CD4-positive, alpha-beta T cell treated with Interleukin-21 for 1 hour (primary cell): ENCODE data around the gene SELENOM.
"Not testable (repeated sequence)": the region's sequence is repeated elsewhere in the genome, so short reads cannot be mapped to it uniquely, and the experiment has no call there.

Experiments used
- DNase-seq: peaks from one replicate; pipeline ENCODE4 v3.0.0-alpha.2; 2020

SELENOM gene

DNA sequence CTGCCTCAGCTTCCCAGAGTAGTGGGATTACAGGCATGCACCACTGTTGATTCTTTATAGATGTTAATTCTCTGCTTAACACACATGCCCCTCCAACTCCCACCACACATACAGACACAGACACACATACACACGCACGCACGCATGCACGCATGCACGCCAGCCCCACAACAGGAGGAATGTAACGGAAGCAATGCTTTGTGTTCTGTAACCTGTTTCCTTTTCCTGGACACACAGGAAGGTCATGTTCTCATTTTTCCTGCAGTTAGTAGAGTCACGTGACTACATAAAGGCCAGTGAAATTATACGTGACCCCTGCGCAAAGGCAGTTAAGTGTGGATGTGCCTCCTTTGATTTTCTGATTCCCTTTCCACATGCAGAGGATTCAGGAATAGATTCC lies 34.2 kb downstream of the SELENOM start:
- DNase-seq: not testable (repeated sequence)

GRCh38 chr22:31069691-31070314 lies 37.6 kb downstream of the SELENOM start:
- not testable (repeated sequence) for DNase-seq

DNA sequence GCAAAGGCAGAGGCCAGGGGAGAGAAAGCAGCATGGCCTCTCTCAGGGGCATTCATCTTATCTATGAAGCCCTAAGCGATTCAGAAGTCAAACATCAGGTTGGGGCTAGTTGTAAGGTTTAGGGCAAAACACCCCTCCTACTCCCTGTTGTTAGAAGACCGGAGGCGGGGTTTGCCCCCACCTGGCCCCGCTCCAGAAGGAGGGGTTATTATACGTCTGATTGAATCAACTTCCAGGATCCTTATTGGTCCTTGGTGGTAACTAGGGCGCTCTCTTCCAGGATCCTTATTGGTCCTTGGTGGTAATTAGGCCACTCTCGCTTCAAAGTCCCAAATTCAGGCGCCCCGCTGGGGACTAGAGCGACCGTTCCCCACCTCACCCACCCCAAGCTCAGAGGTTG lies 38.4 kb downstream of the SELENOM start:
- no peak for DNase-seq

DNA sequence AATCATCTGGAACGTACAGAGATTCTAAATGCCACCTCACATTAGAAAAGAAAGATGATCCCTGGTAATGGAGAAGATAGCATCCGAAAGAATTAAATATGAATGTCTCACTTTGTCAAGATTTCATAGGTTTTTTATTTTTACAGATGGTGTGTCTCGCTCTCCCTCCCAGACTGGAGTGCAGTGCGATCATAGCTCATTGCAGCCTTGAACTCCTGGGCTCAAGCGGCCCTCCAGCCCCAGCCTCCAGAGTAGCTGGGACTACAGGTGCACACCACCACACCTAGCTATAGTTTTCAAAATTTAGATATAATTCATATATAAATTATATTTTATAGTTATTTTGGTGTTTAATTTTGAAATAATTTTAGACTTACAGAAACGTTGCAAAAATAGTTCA lies 43.0 kb downstream of the SELENOM start:
- no peak for DNase-seq

GRCh38 chr22:31062566-31063230 lies 44.7 kb downstream of the SELENOM start:
- no peak for DNase-seq

DNA sequence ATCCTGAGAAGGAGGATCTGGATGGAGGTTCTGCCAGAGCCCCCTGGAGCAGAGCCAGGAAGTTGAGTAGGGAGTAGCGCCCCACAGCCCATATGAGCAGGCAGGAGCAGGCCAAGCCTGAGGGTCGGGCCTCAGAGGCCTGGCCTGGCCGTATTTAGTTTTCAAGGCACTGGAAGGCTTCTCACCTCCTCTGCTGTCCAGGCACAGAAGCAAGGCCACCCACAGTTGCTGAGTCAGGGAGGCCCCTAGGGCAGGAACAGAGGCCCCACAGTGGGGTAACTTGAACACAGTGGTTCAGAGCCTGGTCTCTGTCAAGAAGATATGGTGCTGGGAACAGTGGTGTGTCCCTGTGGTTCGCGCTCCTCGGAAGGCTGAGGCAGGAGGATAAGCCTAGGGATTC lies 47.7 kb downstream of the SELENOM start:
- DNase-seq: not testable (repeated sequence)

- DNase-seq: no peak
Measured at GRCh38 chr22:31056986-31057599, 50.3 kb downstream of the SELENOM start.

DNA sequence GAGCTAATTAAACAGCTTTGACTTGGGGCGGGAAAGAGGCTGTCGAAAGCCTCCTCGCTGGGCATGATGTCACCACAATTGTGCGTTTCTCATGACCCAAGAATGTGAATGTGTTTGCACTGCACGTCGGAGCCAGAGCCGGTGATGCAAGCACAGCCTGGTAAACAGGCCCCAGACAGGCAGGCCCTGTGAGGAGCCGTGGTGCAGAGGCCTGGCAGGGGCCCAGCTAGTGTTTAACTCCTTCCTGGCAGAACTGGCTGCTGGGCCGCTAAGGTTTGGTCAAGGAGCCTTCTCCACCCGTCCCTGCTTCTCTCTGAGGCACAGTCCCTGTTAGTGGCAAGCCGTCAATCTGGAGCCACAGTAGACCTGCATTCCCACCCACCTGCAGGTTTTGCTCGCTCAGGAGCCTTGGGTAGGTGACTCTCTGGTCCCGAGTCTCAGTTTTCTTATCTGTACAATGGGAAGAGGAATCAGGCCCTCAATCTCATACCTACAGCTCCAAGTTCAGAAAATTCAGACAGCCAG lies 51.7 kb downstream of the SELENOM start:
- DNase-seq: no peak

DNA sequence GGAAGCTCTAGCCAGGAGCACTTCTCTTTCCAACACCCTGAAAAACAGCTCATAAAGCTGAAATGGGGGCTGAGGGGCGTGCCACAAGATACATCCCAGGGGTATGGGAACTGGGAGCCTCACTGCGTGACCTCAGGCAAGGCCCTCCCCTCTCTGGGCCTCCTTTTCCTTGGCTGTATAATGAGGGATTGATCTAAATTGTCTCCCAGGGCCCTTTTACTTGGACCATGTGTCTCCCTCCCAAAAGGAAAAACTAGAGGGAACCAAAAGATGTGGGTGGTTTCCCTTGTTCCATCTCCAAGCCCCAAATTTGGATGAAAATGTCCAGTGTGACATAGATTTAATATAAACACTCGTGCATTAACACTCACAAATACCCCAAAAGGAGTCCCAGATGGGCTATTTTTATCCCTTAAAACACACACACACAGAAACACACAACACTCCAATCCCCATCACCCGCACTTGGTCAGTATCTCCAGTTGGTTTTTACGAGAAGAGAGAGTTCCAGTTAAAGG lies 52.2 kb downstream of the SELENOM start:
- no peak for DNase-seq
